Measurements from ENCODE around the gene PLXNA4.

PLXNA4 gene

DNA sequence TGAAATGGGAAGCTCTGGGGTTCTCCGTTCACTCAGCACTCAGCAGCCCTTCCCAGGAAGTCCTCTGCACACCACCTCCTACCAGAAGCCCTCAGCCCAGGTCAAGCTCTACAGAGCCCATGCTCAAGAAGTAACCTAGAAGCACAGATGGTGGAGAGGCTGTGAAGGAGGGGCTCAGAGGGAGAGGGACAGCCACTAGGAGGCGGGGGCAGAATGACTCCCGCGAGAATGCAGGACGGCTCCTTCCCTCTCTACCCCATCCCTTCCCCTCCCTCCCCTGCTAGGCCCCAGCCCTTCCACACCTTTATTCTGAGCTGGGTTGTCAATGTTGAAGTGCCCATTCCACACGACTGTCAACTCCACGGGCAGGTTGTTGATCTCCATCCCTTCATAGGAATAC is 373.2 kb downstream of the PLXNA4 start:
- Mint-ChIP-seq H3K27me3 (peaks cover 3 to 5% of the 10 kb centered on the region in 2 donors), H3K27ac (no peak overlapping the region), H3K9me3 (peaks cover 0 to 2% of the 10 kb centered on the region in 2 donors), H3K4me3 (no peak overlapping the region), H3K4me1 (no peaks in the 10 kb centered on the region), H3K36me3 (no peaks in the 10 kb centered on the region)
- DNase-seq (no peak), ATAC-seq (replicated peaks) (no peak)

DNA sequence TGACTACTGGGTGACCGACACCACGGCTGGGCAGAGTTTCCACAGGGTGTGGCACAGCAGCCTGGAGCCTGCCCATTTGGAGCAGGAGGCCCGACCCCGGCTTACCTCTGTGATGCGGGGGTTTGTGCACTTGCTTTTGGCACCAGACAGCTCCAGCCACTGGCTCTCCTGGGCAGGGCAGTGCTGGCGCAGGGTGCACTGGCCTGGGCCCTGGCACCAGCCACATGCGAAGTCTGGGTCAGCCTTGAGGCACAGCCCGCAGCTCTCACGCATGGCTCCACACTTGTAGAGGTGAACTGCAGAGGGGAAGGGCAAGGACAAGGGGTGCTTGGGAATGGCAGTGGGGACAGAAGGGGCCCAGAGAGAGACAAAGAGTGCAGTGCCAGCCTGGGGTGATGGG is 373.7 kb downstream of the PLXNA4 start:
- H3K36me3 Mint-ChIP-seq, result no peaks in the 10 kb centered on the region
- ATAC-seq (replicated peaks), result no peak
- H3K27me3 Mint-ChIP-seq, result peaks cover 3 to 5% of the 10 kb centered on the region in 2 donors
- no peak overlapping the region for H3K27ac Mint-ChIP-seq
- H3K4me3 Mint-ChIP-seq, result no peak overlapping the region
- peaks cover 0 to 2% of the 10 kb centered on the region in 2 donors for H3K9me3 Mint-ChIP-seq
- DNase-seq, result no peak
- H3K4me1 Mint-ChIP-seq, result no peaks in the 10 kb centered on the region

DNA sequence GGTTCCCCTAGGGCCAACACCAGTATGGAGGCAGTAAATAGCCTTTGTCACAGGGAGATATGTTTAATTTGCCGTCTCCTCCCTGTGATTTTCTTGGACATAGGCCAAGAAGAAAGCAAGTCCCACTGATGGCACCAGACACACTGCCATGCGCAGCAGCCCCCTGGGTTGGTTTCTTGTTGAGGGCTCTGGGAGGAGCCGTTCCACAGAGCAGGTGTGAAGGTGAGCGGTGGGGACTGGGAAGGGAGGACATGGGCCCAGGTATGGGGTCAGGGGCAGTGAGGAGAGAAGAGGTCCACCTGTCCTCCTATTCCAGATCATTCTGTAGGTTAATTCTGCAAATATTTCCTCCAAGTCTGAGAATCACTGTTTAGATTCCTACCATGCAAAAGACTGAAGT is 376.1 kb downstream of the PLXNA4 start:
- ATAC-seq (replicated peaks), result no peak
- no peaks in the 10 kb centered on the region for H3K4me1 Mint-ChIP-seq
- no peak overlapping the region for H3K4me3 Mint-ChIP-seq
- no peaks in the 10 kb centered on the region for H3K36me3 Mint-ChIP-seq
- H3K27ac Mint-ChIP-seq, result no peak overlapping the region
- no peak for DNase-seq
- H3K9me3 Mint-ChIP-seq, result peaks cover 0 to 2% of the 10 kb centered on the region in 2 donors
- peaks cover 0 to 5% of the 10 kb centered on the region in 2 donors for H3K27me3 Mint-ChIP-seq

DNA sequence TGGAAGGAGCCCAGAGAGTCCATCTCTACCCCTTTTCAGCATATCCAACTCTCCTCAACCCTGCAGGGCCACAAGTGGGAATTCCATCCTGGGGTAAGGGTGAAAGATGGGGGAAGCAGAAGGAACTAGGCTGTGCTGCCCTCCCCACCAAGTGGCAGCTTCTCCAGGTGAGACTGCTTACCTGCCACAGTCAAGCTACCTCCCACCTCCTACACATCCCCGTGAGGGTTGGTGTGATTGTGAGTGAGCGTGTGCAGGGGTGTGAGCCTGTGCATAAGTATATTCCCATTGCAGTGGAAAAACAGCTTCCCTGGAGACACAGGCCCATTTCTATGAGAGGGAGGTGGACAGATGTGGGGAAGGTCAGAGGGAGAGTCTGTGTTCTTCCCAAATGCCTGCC is 376.6 kb downstream of the PLXNA4 start:
- H3K27ac Mint-ChIP-seq, result no peak overlapping the region
- no peaks in the 10 kb centered on the region for H3K36me3 Mint-ChIP-seq
- H3K9me3 Mint-ChIP-seq, result peaks cover 0 to 2% of the 10 kb centered on the region in 2 donors
- H3K4me3 Mint-ChIP-seq, result no peak overlapping the region
- no peak for ATAC-seq (replicated peaks)
- peaks cover 0 to 5% of the 10 kb centered on the region in 2 donors for H3K27me3 Mint-ChIP-seq
- no peaks in the 10 kb centered on the region for H3K4me1 Mint-ChIP-seq
- DNase-seq, result no peak

DNA sequence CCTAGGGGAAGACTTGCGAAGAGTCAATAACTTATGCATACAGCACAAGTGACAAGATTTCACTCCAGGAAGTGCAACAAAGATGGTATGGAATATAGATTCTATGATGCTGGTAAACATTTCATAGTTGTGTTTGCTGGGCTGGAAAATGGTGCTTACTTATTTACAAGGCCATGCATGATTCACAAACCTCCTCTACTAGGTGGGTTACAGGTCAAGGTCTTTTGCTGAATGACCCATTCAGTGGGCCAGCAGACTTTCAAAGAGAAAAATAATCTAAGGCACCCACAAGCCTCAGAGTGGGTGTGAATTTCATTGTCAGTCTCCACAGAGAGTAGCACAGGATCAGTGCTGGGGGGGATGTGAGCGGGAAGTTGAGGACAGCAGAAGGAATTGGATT is 378.5 kb downstream of the PLXNA4 start:
- H3K27ac Mint-ChIP-seq, result no peak overlapping the region
- H3K4me3 Mint-ChIP-seq, result no peak overlapping the region
- H3K9me3 Mint-ChIP-seq, result peaks cover 0 to 2% of the 10 kb centered on the region in 2 donors

DNA sequence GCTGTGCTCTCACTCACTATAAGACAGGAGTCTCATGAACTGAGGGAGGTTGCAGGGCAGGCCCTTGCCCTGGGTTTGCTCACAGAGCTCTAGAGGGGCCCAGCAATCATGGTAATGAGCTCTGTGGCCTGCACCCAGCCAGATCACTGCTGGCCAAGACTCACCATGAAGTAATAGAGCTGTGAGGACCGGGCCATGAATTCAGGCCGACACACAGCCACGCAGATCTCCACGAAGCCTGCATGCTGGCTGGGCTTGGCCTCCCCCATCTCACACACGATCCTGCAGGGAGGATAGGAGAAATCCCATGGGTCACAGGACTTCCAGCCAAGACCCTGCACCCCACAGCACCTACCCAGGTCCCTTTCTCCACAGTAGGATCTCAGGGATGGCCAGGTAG is 382.4 kb downstream of the PLXNA4 start:
- no peaks in the 10 kb centered on the region for H3K9me3 Mint-ChIP-seq
- no peaks in the 10 kb centered on the region for H3K4me1 Mint-ChIP-seq
- no peak overlapping the region for H3K4me3 Mint-ChIP-seq
- ATAC-seq (replicated peaks) (no peak), DNase-seq (no peak)
- H3K36me3 Mint-ChIP-seq, result no peaks in the 10 kb centered on the region
- no peak overlapping the region for H3K27ac Mint-ChIP-seq
- H3K27me3 Mint-ChIP-seq, result no peaks in the 10 kb centered on the region

More for the DNA sequence above, 378.5 kb downstream of the PLXNA4 start:
- Mint-ChIP-seq H3K27me3 (peaks cover 0 to 5% of the 10 kb centered on the region in 2 donors), H3K36me3 (no peaks in the 10 kb centered on the region), H3K4me1 (no peaks in the 10 kb centered on the region)
- DNase-seq, result no peak
- ATAC-seq (replicated peaks), result no peak

DNA sequence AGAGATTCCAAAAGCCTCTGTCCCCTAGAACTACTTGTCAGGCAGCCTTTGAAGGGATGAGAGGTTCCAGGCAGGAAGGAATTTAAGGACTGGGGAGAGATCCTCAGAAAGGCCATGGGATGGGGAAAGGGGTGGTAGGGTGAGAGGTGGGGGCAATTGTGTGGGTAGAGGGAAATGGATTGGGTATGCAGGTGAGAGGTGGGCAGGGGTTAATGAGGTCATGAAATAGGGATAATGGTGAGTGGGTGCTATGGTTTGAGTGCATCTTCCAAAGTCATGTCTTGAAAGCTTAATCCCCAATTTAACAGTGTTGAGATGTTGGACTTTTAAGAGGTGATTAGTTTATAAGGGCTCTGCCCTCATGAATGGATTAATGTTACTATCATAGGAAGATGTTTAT is 383.5 kb downstream of the PLXNA4 start:
- H3K36me3 Mint-ChIP-seq, result no peaks in the 10 kb centered on the region
- ATAC-seq (replicated peaks) (no peak), DNase-seq (no peak)
- H3K4me1 Mint-ChIP-seq, result no peaks in the 10 kb centered on the region
- no peaks in the 10 kb centered on the region for H3K27me3 Mint-ChIP-seq
- no peak overlapping the region for H3K27ac Mint-ChIP-seq
- no peak overlapping the region for H3K4me3 Mint-ChIP-seq
- H3K9me3 Mint-ChIP-seq, result no peaks in the 10 kb centered on the region

DNA sequence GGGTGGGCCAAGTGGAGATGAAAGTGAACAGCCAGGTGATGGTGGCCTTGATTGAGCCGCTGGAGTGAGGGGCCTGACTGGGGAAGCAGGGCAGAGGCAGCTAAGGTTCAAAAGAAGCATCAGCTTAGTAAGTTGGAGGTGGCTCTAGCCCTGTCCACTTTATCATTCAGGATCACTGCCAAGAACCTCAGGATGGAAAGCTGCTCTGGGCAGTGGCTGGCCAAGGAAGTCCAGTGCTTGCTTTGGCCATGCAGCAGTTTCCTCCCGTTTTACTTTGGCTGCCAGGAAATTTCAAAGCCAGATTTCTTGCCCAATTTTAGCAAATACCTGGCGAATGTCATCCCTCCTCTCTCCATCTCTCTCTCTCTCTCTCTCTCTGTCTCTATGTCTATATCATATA is 384.9 kb downstream of the PLXNA4 start:
- Mint-ChIP-seq H3K9me3 (peaks cover 7 to 8% of the 10 kb centered on the region in 2 donors), H3K27me3 (no peaks in the 10 kb centered on the region), H3K4me1 (no peaks in the 10 kb centered on the region), H3K36me3 (peaks cover 0 to 2% of the 10 kb centered on the region in 2 donors), H3K4me3 (no peak overlapping the region), H3K27ac (no peak overlapping the region)
- no peak for ATAC-seq (replicated peaks)
- no peak for DNase-seq

DNA sequence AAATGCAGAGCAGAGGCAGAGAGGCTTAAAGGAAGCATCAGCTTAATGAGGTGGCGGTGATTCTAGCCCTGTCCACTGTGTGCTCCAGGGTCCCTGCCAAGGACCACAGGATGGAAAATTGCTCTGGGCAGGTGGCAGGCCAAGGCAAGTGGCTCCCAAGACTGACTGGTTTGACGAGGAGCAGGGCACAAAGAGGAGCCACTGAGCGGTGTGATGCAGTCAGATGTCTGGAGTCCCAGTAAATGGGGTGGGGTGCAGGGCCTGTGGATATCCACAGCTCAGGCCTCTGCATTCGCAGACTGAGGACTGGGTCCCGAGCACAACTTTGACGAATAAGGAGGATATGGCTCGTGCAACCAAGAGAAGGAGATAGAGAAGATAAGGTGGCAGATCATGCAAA is 385.6 kb downstream of the PLXNA4 start:
- H3K27ac Mint-ChIP-seq, result no peak overlapping the region
- DNase-seq (no peak), ATAC-seq (replicated peaks) (no peak)
- H3K36me3 Mint-ChIP-seq, result peaks cover 0 to 2% of the 10 kb centered on the region in 2 donors
- H3K4me1 Mint-ChIP-seq, result no peaks in the 10 kb centered on the region
- H3K4me3 Mint-ChIP-seq, result no peak overlapping the region
- no peaks in the 10 kb centered on the region for H3K27me3 Mint-ChIP-seq
- peaks cover 7 to 8% of the 10 kb centered on the region in 2 donors for H3K9me3 Mint-ChIP-seq

DNA sequence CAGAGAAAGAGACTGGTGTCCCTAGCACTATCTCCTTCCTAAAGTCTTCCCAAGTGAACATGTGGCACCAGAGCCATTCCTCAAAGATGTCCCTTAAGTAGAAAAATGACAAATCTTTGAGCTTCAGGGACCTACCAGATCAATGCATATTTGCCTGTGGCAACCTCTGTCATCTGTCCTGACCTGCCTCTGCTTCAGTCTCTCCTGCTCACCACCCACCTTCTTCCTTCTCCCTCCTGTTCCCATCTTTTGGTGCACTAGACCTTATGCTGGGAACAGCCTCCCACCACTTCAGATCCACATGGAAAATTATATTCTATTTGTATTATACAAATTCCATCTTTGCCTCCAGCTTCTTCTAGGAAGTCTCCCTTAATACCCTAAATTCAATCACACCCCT is 386.4 kb downstream of the PLXNA4 start:
- H3K27me3 Mint-ChIP-seq, result no peaks in the 10 kb centered on the region
- DNase-seq (no peak), ATAC-seq (replicated peaks) (no peak)
- peaks cover 7 to 8% of the 10 kb centered on the region in 2 donors for H3K9me3 Mint-ChIP-seq
- no peak overlapping the region for H3K4me3 Mint-ChIP-seq
- peaks cover 0 to 2% of the 10 kb centered on the region in 2 donors for H3K36me3 Mint-ChIP-seq
- H3K27ac Mint-ChIP-seq, result no peak overlapping the region
- H3K4me1 Mint-ChIP-seq, result no peaks in the 10 kb centered on the region

DNA sequence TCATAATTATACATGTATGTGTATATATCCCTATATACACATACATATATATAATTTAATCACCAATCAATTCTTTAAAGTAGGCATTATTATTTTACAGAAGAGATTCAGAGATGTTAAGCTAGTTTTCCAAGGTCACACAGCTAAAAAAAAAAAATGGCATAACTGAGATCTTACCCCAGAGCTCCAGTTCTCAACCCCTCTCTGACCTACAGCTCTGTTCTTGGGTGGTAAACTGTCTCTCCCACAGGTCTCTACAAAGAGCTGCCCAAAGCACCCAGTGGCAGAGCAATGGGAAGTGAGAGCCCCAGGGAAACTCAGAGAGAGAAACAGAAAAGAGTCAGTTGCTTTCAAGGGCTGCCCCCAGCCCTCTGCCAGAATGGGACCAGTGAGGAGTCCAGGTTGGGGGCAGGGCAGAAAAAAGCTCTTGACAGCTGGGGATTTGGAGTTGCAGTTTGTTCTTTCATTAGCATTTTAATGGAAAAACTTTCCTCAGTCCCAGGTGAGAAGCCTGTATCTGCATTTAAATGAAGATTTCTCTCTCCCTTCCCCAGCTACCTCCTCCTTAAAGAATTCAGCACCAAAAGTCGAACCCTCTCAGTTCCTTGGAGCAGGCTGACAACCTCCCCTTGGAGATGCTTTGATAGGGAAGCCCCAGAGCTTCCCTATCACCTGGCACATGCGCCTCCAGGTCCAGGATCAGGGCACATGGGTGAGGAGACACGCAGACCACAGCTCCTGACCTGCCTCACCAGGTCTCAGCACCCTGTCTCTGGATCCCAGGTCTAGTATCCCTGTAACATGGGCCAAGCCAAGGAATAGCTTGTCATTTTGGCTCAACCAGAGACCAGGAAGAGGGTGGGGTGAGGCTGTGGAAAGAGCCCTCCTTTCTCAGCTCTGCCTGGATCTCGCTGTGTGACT is 388.1 kb downstream of the PLXNA4 start:
- Mint-ChIP-seq H3K4me3 (no peak overlapping the region), H3K9me3 (peaks cover 7 to 8% of the 10 kb centered on the region in 2 donors), H3K27ac (no peak overlapping the region), H3K36me3 (peaks cover 0 to 2% of the 10 kb centered on the region in 2 donors), H3K4me1 (no peaks in the 10 kb centered on the region), H3K27me3 (no peaks in the 10 kb centered on the region)
- DNase-seq (no peak), ATAC-seq (replicated peaks) (no peak)

DNA sequence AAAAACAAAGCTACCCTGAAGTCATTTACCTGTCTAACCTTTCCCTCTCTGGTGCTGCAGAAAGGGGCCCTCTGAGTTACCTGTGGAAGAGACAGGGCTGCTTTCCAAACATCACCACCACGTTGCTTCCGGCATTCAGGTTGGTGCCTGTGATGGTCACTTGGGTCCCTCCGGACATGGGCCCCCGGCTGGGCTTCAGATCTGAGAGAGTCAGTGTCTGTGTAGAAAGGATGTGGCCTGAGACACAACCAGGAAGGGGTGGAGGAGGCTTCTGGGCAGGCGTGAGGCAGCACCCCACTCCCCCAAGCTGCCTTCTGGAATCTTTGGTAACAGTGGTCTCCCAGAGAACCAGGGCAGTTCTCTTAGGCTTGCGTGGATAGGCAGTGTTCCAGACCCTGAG is 388.9 kb downstream of the PLXNA4 start:
- Mint-ChIP-seq H3K27me3 (no peaks in the 10 kb centered on the region), H3K36me3 (peaks cover 0 to 2% of the 10 kb centered on the region in 2 donors), H3K4me1 (no peaks in the 10 kb centered on the region), H3K27ac (no peak overlapping the region), H3K4me3 (no peak overlapping the region), H3K9me3 (peaks cover 7 to 8% of the 10 kb centered on the region in 2 donors)
- DNase-seq (no peak), ATAC-seq (replicated peaks) (no peak)

DNA sequence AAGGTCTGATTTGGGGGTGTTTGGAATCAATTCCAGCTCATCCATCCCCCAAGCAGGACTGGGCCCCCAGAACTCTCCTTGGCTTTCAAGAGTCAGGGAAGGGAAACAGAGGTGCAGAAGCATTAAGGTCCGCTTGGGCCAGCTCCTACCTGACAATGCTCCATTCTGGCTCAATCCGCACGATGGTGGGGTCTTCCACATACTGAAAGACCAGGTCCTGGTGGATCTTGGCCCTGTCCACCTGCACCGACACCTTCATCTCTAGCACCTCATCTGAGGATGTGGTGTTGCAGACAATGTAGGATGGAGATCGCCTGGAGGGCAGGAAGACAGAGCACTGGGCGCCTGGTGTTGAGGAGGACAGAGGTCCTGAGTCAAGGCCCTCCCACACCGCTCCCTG is 391.1 kb downstream of the PLXNA4 start:
- no peak for ATAC-seq (replicated peaks)
- H3K36me3 Mint-ChIP-seq, result peaks cover 0 to 2% of the 10 kb centered on the region in 2 donors
- H3K4me1 Mint-ChIP-seq, result no peaks in the 10 kb centered on the region
- no peak for DNase-seq
- H3K27ac Mint-ChIP-seq, result no peak overlapping the region
- no peaks in the 10 kb centered on the region for H3K27me3 Mint-ChIP-seq
- peaks cover 7 to 8% of the 10 kb centered on the region in 2 donors for H3K9me3 Mint-ChIP-seq
- no peak overlapping the region for H3K4me3 Mint-ChIP-seq

DNA sequence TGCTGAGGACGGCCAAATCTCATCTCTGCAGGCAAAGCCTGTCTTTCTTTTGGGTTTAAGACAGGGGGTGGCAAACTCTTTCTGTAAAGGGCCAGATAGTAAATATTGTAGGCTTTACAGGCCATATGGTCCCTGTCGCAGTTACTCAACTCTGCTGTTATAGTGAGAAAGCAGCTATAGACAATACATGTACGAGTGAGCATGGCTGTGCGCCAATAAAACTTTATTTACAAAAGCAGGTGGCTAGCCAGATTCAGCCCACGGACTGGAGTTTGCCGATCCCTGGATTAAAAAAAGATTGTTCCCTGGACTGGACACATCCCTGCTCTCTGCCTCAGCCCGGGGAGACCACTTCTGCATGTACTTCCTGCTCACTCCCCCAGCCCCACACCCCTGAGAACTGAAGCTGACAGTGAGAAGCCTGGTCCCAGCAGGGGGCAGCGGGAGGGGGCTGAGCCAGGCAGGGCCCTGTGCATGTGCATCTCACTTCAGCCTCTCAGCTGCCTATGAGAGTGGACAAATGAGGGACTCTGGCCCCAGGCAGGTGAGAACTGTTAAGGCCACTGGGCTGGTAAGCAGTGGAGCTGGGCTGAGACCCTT is 392.4 kb downstream of the PLXNA4 start:
- Mint-ChIP-seq H3K36me3 (peaks cover 0 to 2% of the 10 kb centered on the region in 2 donors), H3K4me3 (no peak overlapping the region), H3K27me3 (no peaks in the 10 kb centered on the region), H3K9me3 (peaks cover 7 to 8% of the 10 kb centered on the region in 2 donors), H3K27ac (no peak overlapping the region), H3K4me1 (no peaks in the 10 kb centered on the region)
- DNase-seq, result no peak
- no peak for ATAC-seq (replicated peaks)

DNA sequence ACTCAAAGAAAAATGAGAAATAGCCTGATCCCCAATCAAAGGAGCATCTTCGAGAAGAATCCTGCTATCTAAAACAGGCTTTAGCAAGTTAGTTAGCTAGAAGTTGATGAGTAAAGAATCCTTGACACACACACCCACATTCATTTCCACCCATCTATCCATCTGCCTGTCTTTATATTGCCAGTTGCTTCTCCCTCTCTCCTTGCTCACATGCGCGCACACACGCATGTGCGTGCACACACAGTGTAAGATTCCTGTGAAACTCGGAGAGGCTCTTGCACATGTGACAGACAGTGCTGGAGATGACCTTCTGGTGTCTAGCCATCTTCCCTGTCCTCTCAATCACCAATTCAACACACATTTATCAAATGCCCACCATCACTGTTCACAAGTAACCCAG is 393.3 kb downstream of the PLXNA4 start:
- no peaks in the 10 kb centered on the region for H3K4me1 Mint-ChIP-seq
- no peak overlapping the region for H3K27ac Mint-ChIP-seq
- H3K27me3 Mint-ChIP-seq, result no peaks in the 10 kb centered on the region
- peaks cover 0 to 2% of the 10 kb centered on the region in 2 donors for H3K36me3 Mint-ChIP-seq
- ATAC-seq (replicated peaks) (no peak), DNase-seq (no peak)
- H3K4me3 Mint-ChIP-seq, result no peak overlapping the region
- peaks cover 7 to 8% of the 10 kb centered on the region in 2 donors for H3K9me3 Mint-ChIP-seq

All from stimulated activated naive B cell treated with anti-CD40 and anti-IgM and Interleukin-4, amounts not matched to agents 10 μg/mL and 1 μg/mL and 100 μg/mL, for 72 hours (primary cell).